Caco-2 (cell line): ENCODE results near the gene COX6B2. TPM values are rescaled to one million over a fixed set of nuclear protein-coding genes. Genes with fewer than 3 reads are reported as not detected.

Experiments
- BruUV-seq: library from RNA; stranded (reverse); fragments of 400-500 nt; replicated peaks from 2 replicates; lab custom pipeline; 2021; lab: Mats Ljungman, UMichigan
- CTCF ChIA-PET: fragments of 300-600 bp; sonication (Branson Sonifier 250); formaldehyde crosslinking; loops from one replicate; lab custom pipeline; 2022; ENCODE audit warnings: antibody characterized with exemption; lab: Charles Lee
- POLR2A ChIA-PET: fragments of 300-600 bp; sonication (Branson Sonifier 250); formaldehyde crosslinking; loops from one replicate; lab custom pipeline; 2022; ENCODE audit warnings: antibody characterized with exemption; lab: Charles Lee
- DNase-seq, 2 experiments: peaks; one replicate each; pipeline versions ENCODE4 v3.0.0 to v3.0.0-alpha.2; 2020 to 2022
- H3K27me3 ChIP-seq: replicated peaks from 2 replicates; pipeline ENCODE4 v1.6.0; 2011; ENCODE audit warnings: low read length; ENCODE audit not compliant: control insufficient read depth, insufficient read depth
- H3K36me3 ChIP-seq: 2 replicates; pipeline ENCODE4 v1.5.1; 2011; ENCODE audit warnings: low read length; ENCODE audit not compliant: control insufficient read depth, insufficient read depth
- H3K4me1 ChIP-seq: fragments of 250-450 bp; sonication (Bioruptor Pico); 2 replicates; pipeline ENCODE4 v1.5.1; 2020; ENCODE audit warnings: mild to moderate bottlenecking
- H3K4me3 ChIP-seq: 2 replicates; pipeline ENCODE4 v1.5.1; 2011; ENCODE audit warnings: low read depth, mild to moderate bottlenecking, control low read depth, low read length
- H3K9me3 ChIP-seq: fragments of 250-450 bp; sonication (Bioruptor Pico); 2 replicates; pipeline ENCODE4 v1.5.1; 2020; ENCODE audit warnings: mild to moderate bottlenecking, moderate library complexity
- H3K27ac Mint-ChIP-seq: one replicate; pipeline ENCODE4 v1.8.0; 2022; ENCODE audit warnings: mixed read lengths; ENCODE audit not compliant: unreplicated experiment
- H3K27me3 Mint-ChIP-seq: one replicate; pipeline ENCODE4 v1.8.0; 2022; ENCODE audit warnings: mixed read lengths; ENCODE audit not compliant: insufficient read depth, unreplicated experiment
- H3K36me3 Mint-ChIP-seq: one replicate; pipeline ENCODE4 v1.8.0; 2022; ENCODE audit warnings: mild to moderate bottlenecking, mixed read lengths; ENCODE audit not compliant: insufficient read depth, unreplicated experiment
- H3K4me1 Mint-ChIP-seq: one replicate; pipeline ENCODE4 v1.8.0; 2022; ENCODE audit warnings: low read depth, mixed read lengths; ENCODE audit not compliant: unreplicated experiment
- H3K4me3 Mint-ChIP-seq: one replicate; pipeline ENCODE4 v1.8.0; 2022; ENCODE audit warnings: mild to moderate bottlenecking, moderate library complexity, mixed read lengths; ENCODE audit not compliant: unreplicated experiment
- H3K9me3 Mint-ChIP-seq: one replicate; pipeline ENCODE4 v1.8.0; 2022; ENCODE audit warnings: mixed read lengths; ENCODE audit not compliant: unreplicated experiment
- intact Hi-C: fragments of 100-400 bp; cut with micrococcal nuclease; formaldehyde crosslinking; loops from one replicate; pipeline ENCODE4 v1.10.0; 2022; ENCODE audit not compliant: unreplicated experiment
- total RNA-seq: library from RNA; stranded (reverse); gene quantifications from 2 replicates; pipeline ENCODE4 v1.2.3, GENCODE V29; 2022
- TF ChIP-seq, protein P1 (sequence below), 2 experiments: fragments of 200-600 bp in 1 of 2; IDR thresholded peaks; 1 replicate in 1 of 2; 2 replicates in 1 of 2; pipeline versions ENCODE4 v1.5.1 to v1.8.0; 2011 to 2022; ENCODE audit warnings: antibody characterized with exemption in 1 of 2, control low read depth in 1 of 2, inconsistent platforms in 1 of 2, low read depth in 1 of 2, low read length in 1 of 2, mild to moderate bottlenecking in 1 of 2, moderate library complexity in 1 of 2; ENCODE audit not compliant: insufficient read depth in 1 of 2, severe bottlenecking in 1 of 2, unreplicated experiment in 1 of 2

COX6B2 gene
- total RNA-seq, 1 experiment from 2014 or later = 0.27 TPM

DNA sequence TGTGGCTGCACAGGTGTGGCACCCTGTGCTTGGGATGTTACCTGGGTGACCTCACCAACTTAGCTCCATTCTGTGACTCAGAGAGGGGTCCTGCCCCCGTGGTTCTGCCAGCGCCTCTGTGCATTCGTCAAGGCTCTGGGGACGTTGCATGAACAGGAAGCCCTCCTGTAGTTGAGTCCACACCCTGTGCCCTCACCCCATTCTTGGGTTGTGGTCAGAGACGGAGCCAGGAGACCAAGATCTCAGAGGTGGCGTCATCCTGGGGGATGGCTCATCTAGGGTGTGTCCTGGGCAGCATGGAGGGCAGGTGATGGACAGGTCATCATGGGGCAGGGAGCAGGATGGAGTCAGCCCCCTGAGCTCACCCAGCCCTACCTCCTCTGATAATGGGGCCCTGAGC, 2.5 kb downstream of the COX6B2 start:
- DNase-seq = no peak
- H3K9me3 Mint-ChIP-seq = no peaks in the 10 kb centered on the region
- peaks cover 13% of the 10 kb centered on the region for H3K36me3 Mint-ChIP-seq
- Histone ChIP-seq H3K4me1 (peaks cover 19% of the 10 kb centered on the region), H3K4me3 (no peak overlapping the region), H3K36me3 (no peaks in the 10 kb centered on the region), H3K27me3 (peaks cover 5% of the 10 kb centered on the region), H3K9me3 (no peaks in the 10 kb centered on the region)
- peak overlapping the region; percentile 80 for H3K4me3 Mint-ChIP-seq
- ChIA-PET CTCF (interaction anchor here (1.1 kb wide), 1 partner anchor 13 kb away, joined by 3 read pairs; the partner anchor contains the start of gene KMT5C), POLR2A (no interaction called here)
- no TSS peak for BruUV-seq
- H3K4me1 Mint-ChIP-seq = peaks cover 9% of the 10 kb centered on the region
- intact Hi-C loops = no loop called here
- peaks cover 10% of the 10 kb centered on the region for H3K27me3 Mint-ChIP-seq
- H3K27ac Mint-ChIP-seq = no peak overlapping the region
- TF ChIP-seq, protein P1, sequence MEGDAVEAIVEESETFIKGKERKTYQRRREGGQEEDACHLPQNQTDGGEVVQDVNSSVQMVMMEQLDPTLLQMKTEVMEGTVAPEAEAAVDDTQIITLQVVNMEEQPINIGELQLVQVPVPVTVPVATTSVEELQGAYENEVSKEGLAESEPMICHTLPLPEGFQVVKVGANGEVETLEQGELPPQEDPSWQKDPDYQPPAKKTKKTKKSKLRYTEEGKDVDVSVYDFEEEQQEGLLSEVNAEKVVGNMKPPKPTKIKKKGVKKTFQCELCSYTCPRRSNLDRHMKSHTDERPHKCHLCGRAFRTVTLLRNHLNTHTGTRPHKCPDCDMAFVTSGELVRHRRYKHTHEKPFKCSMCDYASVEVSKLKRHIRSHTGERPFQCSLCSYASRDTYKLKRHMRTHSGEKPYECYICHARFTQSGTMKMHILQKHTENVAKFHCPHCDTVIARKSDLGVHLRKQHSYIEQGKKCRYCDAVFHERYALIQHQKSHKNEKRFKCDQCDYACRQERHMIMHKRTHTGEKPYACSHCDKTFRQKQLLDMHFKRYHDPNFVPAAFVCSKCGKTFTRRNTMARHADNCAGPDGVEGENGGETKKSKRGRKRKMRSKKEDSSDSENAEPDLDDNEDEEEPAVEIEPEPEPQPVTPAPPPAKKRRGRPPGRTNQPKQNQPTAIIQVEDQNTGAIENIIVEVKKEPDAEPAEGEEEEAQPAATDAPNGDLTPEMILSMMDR (IDR thresholded peaks at IDR 0.05; ENCODE audit: insufficient read depth in 1 of 2, low read depth in 1 of 2, low read length in 1 of 2, severe bottlenecking in 1 of 2, unreplicated experiment in 1 of 2) = no peak

DNA sequence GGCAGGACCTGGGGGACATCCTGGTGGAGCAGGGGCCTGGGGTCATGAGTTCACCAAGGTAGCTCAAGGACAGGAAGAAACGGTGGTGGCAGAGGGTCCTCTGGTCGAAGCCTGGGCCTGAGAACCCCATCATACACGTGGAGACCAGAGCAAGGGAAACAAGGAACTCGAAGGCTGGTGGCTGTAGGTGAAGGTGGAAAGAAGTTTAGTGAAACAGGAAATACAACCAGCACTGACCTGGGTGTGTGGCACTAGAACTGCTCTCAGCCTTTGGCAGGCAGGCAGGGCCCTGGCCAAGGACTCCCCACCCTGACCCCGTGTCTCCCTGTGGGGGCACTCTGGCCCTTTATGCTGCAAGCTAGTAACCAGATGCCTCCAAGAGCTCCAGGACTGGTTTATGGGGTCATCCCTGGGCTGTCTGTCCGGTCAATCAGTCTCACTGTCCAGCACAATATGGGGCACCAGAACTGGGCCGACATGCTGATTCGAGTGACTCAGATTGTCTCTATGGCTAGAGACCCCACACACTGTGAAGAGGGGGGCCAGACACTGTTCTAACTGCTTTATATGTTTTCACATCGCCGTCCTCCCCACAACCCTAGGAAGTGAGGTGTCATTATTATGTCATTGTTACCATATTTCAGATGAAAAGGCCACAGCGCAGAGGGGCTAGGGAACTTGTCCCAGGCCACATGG, 3.8 kb downstream of the COX6B2 start:
- no peak for DNase-seq
- CTCF ChIA-PET = interaction anchor here (1.0 kb wide), 1 partner anchor 12 kb away, joined by 4 read pairs; no protein-coding TSS in a partner anchor
- H3K9me3 Mint-ChIP-seq = no peaks in the 10 kb centered on the region
- TF ChIP-seq, protein P1 (IDR thresholded peaks at IDR 0.05; ENCODE audit: insufficient read depth in 1 of 2, low read depth in 1 of 2, low read length in 1 of 2, severe bottlenecking in 1 of 2, unreplicated experiment in 1 of 2) = no peak
- POLR2A ChIA-PET = interaction anchor here (0.6 to 1.2 kb wide), 2 partner anchors 11 to 18 kb away, joined by 3 to 6 read pairs; partner anchors contain the start of gene KMT5C
- no peak overlapping the region for H3K4me3 Mint-ChIP-seq
- peaks cover 10% of the 10 kb centered on the region for H3K27me3 Mint-ChIP-seq
- no TSS peak for BruUV-seq
- intact Hi-C loops = no loop called here
- H3K4me1 ChIP-seq = peaks cover 19% of the 10 kb centered on the region
- H3K36me3 Mint-ChIP-seq = peaks cover 15% of the 10 kb centered on the region
- H3K9me3 ChIP-seq = no peaks in the 10 kb centered on the region
- no peak overlapping the region for H3K27ac Mint-ChIP-seq
- peaks cover 9% of the 10 kb centered on the region for H3K4me1 Mint-ChIP-seq
- no peaks in the 10 kb centered on the region for H3K36me3 ChIP-seq
- H3K4me3 ChIP-seq = no peak overlapping the region
- H3K27me3 ChIP-seq = peaks cover 5% of the 10 kb centered on the region

DNA sequence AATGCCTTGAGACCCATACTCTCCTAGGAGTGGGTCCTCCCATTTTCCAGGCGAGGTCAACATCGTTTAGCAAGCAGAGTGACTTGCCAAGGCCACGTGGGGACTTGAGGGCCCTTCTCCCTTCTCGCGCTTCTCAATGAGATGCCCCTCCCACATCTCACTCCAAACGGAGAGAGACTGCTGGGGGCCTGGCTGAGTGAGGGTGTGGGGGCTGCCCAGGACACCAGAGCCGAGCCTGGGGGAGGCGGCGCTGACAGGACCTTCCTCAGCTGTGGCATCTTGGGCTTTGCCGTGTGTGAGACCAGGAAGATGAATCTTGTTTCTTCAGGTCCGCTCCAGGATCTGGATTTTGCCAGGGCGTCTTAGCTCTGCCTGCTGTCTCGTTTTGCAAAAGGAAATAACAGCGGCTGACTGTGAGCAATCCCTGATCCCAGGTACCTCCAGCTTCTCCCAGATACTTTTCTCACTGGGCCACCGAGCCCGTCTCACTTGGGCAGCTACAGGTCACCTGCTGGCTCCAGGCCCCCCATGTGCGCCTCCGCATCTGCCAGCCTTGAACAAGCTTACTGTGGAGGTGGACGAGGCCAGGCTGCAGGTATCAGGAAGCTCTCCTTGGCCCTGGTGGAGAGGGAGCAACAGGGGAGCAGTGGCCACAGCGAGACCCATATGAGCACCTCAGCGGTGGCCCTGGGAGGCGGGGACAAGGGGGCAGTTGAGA, 6.0 kb downstream of the COX6B2 start:
- BruUV-seq = no TSS peak
- peaks cover 10% of the 10 kb centered on the region for H3K27me3 Mint-ChIP-seq
- intact Hi-C loops = no loop called here
- Histone ChIP-seq H3K27me3 (peaks cover 5% of the 10 kb centered on the region), H3K4me1 (peaks cover 15% of the 10 kb centered on the region), H3K4me3 (no peak overlapping the region), H3K9me3 (no peaks in the 10 kb centered on the region), H3K36me3 (peaks cover 3% of the 10 kb centered on the region; the same call in 1 of the 2 replicates)
- ChIA-PET POLR2A (interaction anchor here (0.5 to 2.0 kb wide), 3 partner anchors 9 to 96 kb away, joined by 3 to 23 read pairs (median 9); partner anchors contain the start of genes HSPBP1 and KMT5C), CTCF (interaction anchor here (1.1 kb wide), 1 partner anchor 9 kb away, joined by 4 read pairs; the partner anchor contains the start of gene KMT5C)
- H3K9me3 Mint-ChIP-seq = no peaks in the 10 kb centered on the region
- H3K36me3 Mint-ChIP-seq = peaks cover 18% of the 10 kb centered on the region
- TF ChIP-seq, protein P1 (IDR thresholded peaks at IDR 0.05; ENCODE audit: insufficient read depth in 1 of 2, low read depth in 1 of 2, low read length in 1 of 2, severe bottlenecking in 1 of 2, unreplicated experiment in 1 of 2) = no peak
- peaks cover 9% of the 10 kb centered on the region for H3K4me1 Mint-ChIP-seq
- peak in 1 of 2 experiments; percentile 30 for DNase-seq
- no peak overlapping the region for H3K4me3 Mint-ChIP-seq
- H3K27ac Mint-ChIP-seq = no peak overlapping the region
